A673 (cell line): Measurements from ENCODE around the gene PTPN14. TPM values are rescaled to one million over a fixed set of nuclear protein-coding genes. Genes with fewer than 3 reads are reported as not detected.

Source experiments
- BruUV-seq: library from RNA; stranded (reverse); fragments of 400-500 nt; replicated peaks from 2 replicates; lab custom pipeline; 2021; lab: Mats Ljungman, UMichigan
- CTCF ChIA-PET: fragments of 300-600 bp; sonication (Branson Sonifier 250); formaldehyde crosslinking; loops from one replicate; lab custom pipeline; 2022; ENCODE audit warnings: antibody characterized with exemption; lab: Charles Lee
- POLR2A ChIA-PET: fragments of 300-600 bp; sonication (Branson Sonifier 250); formaldehyde crosslinking; loops from one replicate; lab custom pipeline; 2022; ENCODE audit warnings: antibody characterized with exemption; ENCODE audit not compliant: low non-redundant PET; lab: Charles Lee
- DNase-seq: peaks from one replicate; pipeline ENCODE4 v3.0.0-alpha.2; 2015; ENCODE audit warnings: low spot score
- H3K27ac ChIP-seq: fragments of 200-600 bp; sonication (generic); 2 replicates; pipeline ENCODE4 v1.5.1; 2016; ENCODE audit warnings: mixed run types, low read depth, mild to moderate bottlenecking, mixed read lengths, antibody characterized with exemption, low read length; ENCODE audit not compliant: poor library complexity, severe bottlenecking
- H3K27me3 ChIP-seq: fragments of 200-600 bp; sonication (generic); replicated peaks from 2 replicates; pipeline ENCODE4 v1.6.1; 2017; ENCODE audit warnings: mixed run types, low read depth, mild to moderate bottlenecking, mixed read lengths, antibody characterized with exemption, low read length; ENCODE audit not compliant: insufficient read depth, poor library complexity
- H3K36me3 ChIP-seq: fragments of 200-600 bp; sonication (generic); 2 replicates; pipeline ENCODE4 v1.6.1; 2016; ENCODE audit warnings: mixed run types, mild to moderate bottlenecking, mixed read lengths, antibody characterized with exemption, low read length; ENCODE audit not compliant: insufficient read depth, poor library complexity, severe bottlenecking
- H3K4me1 ChIP-seq: fragments of 200-600 bp; sonication (generic); 2 replicates; pipeline ENCODE4 v1.6.1; 2017; ENCODE audit warnings: mixed run types, mild to moderate bottlenecking, mixed read lengths, antibody characterized with exemption, low read length; ENCODE audit not compliant: insufficient read depth, poor library complexity, severe bottlenecking
- H3K4me3 ChIP-seq: fragments of 200-600 bp; sonication (generic); 2 replicates; pipeline ENCODE4 v1.5.1; 2016; ENCODE audit warnings: low read depth, mixed run types, mild to moderate bottlenecking, mixed read lengths, low read length; ENCODE audit not compliant: poor library complexity, severe bottlenecking
- H3K9me3 ChIP-seq: fragments of 200-600 bp; sonication (generic); 2 replicates; pipeline ENCODE4 v1.6.1; 2016; ENCODE audit warnings: mixed run types, low read depth, mild to moderate bottlenecking, mixed read lengths, antibody characterized with exemption, low read length; ENCODE audit not compliant: poor library complexity, severe bottlenecking
- CTCF ChIP-seq: fragments of 300-800, 200-600 bp; sonication (generic); conservative IDR thresholded peaks from 2 replicates; pipeline ENCODE4 v1.5.1; 2017; ENCODE audit warnings: low read depth, mild to moderate bottlenecking, antibody characterized with exemption, low read length, moderate library complexity, mixed read lengths
- EZH2 ChIP-seq: fragments of 200-600 bp; sonication (generic); IDR thresholded peaks from 2 replicates; pipeline ENCODE4 v1.6.1; 2017; ENCODE audit warnings: borderline replicate concordance, low read depth, mild to moderate bottlenecking, mixed read lengths, antibody characterized with exemption, low read length; ENCODE audit not compliant: poor library complexity, severe bottlenecking
- intact Hi-C: fragments of 100-400 bp; cut with micrococcal nuclease; formaldehyde crosslinking; loops from one replicate; pipeline ENCODE4 v1.10.0; 2022; ENCODE audit not compliant: unreplicated experiment
- total RNA-seq: library from RNA; stranded (reverse); gene quantifications from 2 replicates; pipeline ENCODE4 v1.2.3, GENCODE V29; 2021

The PTPN14 gene
- total RNA-seq, 1 experiment from 2014 or later: 114 TPM

DNA sequence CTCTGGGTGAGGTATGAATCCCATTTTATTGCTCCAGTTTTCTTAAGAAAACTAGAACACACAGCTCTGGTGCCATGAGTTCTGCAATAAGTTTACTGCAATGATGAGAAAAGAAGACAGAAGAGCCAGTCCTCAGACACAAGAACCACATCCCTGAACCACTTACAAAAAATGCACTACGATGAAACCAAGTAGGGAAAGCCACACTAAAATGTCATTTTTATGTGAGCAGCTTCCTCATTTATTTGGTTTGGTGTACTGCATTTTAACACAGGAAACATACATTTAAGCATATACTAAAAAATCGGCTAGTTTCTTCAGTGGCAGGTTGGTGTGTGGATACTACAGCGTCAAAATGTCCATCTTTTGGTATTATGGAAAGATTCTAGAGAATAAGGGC is 95.9 kb downstream of the PTPN14 start:
- H3K27me3 ChIP-seq: no peaks in the 10 kb centered on the region
- TF ChIP-seq EZH2 (no peak), CTCF (no peak)
- H3K4me1 ChIP-seq: peaks cover 73% of the 10 kb centered on the region
- no peaks in the 10 kb centered on the region for H3K36me3 ChIP-seq
- no peaks in the 10 kb centered on the region for H3K9me3 ChIP-seq
- peak overlapping the region; percentile 80 for H3K27ac ChIP-seq
- no peak for DNase-seq
- ChIA-PET CTCF (interaction anchor here (0.9 kb wide), 1 partner anchor 96 kb away, joined by 3 read pairs; the partner anchor contains the start of gene PTPN14), POLR2A (no interaction called here)
- intact Hi-C loops: loop anchor here (2.0 kb wide), 1 partner anchor 95 kb away; the partner anchor contains the start of gene PTPN14
- H3K4me3 ChIP-seq: peak overlapping the region; percentile 1
- no TSS peak for BruUV-seq

- Histone ChIP-seq H3K4me3 (peak overlapping the region; percentile 15), H3K36me3 (no peaks in the 10 kb centered on the region), H3K4me1 (peaks cover 68% of the 10 kb centered on the region), H3K27me3 (no peaks in the 10 kb centered on the region), H3K9me3 (no peaks in the 10 kb centered on the region), H3K27ac (peak overlapping the region; percentile 80)
- TF ChIP-seq CTCF (no peak), EZH2 (no peak)
- ChIA-PET POLR2A (interaction anchor here (0.6 kb wide), 2 partner anchors 60 to 97 kb away, joined by 3 read pairs; no protein-coding TSS in a partner anchor), CTCF (interaction anchor here (0.9 to 1.0 kb wide), 2 partner anchors 97 to 122 kb away, joined by 3 read pairs; partner anchors contain the start of gene PTPN14)
- intact Hi-C loops: loop anchor here (2.0 kb wide), 1 partner anchor 96 kb away; the partner anchor contains the start of gene PTPN14
- peak; percentile 98 for DNase-seq
- BruUV-seq: TSS peak; percentile 53
These were observed 96.6 kb downstream of the PTPN14 start for GRCh38 chr1:214454569-214455396.

DNA sequence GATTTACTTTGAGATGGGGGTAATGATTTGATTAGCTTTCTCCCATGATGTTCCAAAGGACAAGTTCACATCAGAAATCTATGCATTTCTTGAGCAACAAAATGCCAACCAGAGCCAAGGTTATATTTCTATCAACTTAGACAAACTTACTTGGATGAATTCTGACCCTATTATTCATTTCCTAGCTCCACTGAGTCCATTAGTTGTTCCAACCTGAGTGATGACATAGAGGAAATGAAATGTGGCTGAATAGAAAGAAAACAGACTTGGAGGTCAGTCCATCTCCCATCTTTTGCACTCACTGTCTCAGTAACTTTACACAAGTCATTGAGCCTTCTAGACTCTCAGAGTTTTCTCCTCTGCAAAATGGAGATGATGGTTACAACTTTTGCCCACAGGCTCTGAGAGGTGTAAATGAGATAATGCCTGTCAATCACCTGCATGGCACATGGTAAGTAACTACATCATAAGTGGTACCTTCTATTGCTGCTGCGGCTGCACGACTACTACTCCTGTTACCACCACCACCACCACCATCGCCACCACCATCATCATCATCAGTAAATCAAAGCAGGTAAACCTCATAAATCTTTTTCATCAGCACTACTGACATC is 98.2 kb downstream of the PTPN14 start:
- Histone ChIP-seq H3K4me3 (no peak overlapping the region), H3K27ac (peak overlapping the region; percentile 55), H3K4me1 (peaks cover 69% of the 10 kb centered on the region), H3K36me3 (no peaks in the 10 kb centered on the region), H3K9me3 (no peaks in the 10 kb centered on the region), H3K27me3 (no peaks in the 10 kb centered on the region)
- DNase-seq: no peak
- no TSS peak for BruUV-seq
- intact Hi-C loops: no loop called here
- TF ChIP-seq EZH2: no peak
- TF ChIP-seq CTCF: no peak
- ChIA-PET CTCF (no interaction called here), POLR2A (no interaction called here)
